CD4-positive, alpha-beta T cell (primary cell): ENCODE measurements around the gene LRRIQ1. TPM values are rescaled to one million over a fixed set of nuclear protein-coding genes. Genes with fewer than 3 reads are reported as not detected.

Experiments
- ATAC-seq: fragments of 200-7000 bp; cut with Tn5 transposase; one replicate; pipeline ENCODE4 v1.10.0; 2022; ENCODE audit warnings: mild to moderate bottlenecking; ENCODE audit not compliant: poor library complexity
- CTCF ChIA-PET: fragments of 350-600 bp; sonication (Branson Sonifier 250); formaldehyde crosslinking; loops from one replicate; lab custom pipeline; 2021; ENCODE audit warnings: antibody characterized with exemption, inconsistent platforms; lab: Charles Lee
- POLR2A ChIA-PET: fragments of 350-600 bp; sonication (Branson Sonifier 250); formaldehyde crosslinking; loops from one replicate; lab custom pipeline; 2021; ENCODE audit warnings: antibody characterized with exemption, inconsistent platforms; lab: Charles Lee
- DNase-seq, 14 experiments: peaks; one replicate each; pipeline ENCODE4 v3.0.0-alpha.2; 2013 to 2020; ENCODE audit warnings: mixed read lengths in 2 of 14
- H3K27ac ChIP-seq, 2 donors: one replicate each; pipeline versions ENCODE4 v1.5.1 to v1.7.0; 2013; ENCODE audit warnings: low read length in 2 of 2, low read depth in 1 of 2, mild to moderate bottlenecking in 1 of 2
- H3K27me3 ChIP-seq, 2 experiments: 1 replicate in 1 of 2; 2 replicates in 1 of 2; pipeline versions ENCODE4 v1.6.1 to v1.7.0; 2013; ENCODE audit warnings: low read length in 2 of 2, control low read depth in 1 of 2, mild to moderate bottlenecking in 1 of 2, moderate library complexity in 1 of 2; ENCODE audit not compliant: insufficient read depth in 2 of 2, control insufficient read depth in 1 of 2
- H3K36me3 ChIP-seq: one replicate; pipeline ENCODE4 v1.6.1; 2013; ENCODE audit warnings: low read length, control low read depth; ENCODE audit not compliant: insufficient read depth
- H3K4me1 ChIP-seq: one replicate; pipeline ENCODE4 v1.6.1; 2013; ENCODE audit warnings: low read length, control low read depth; ENCODE audit not compliant: insufficient read depth
- H3K4me3 ChIP-seq: one replicate; pipeline ENCODE4 v1.5.1; 2013; ENCODE audit warnings: mild to moderate bottlenecking, low read length, moderate library complexity
- H3K9me3 ChIP-seq, 2 experiments: 1 replicate in 1 of 2; 2 replicates in 1 of 2; pipeline versions ENCODE4 v1.6.1 to v1.7.0; 2013; ENCODE audit warnings: low read length in 2 of 2, mild to moderate bottlenecking in 2 of 2, control low read depth in 1 of 2, moderate library complexity in 1 of 2; ENCODE audit not compliant: control insufficient read depth in 1 of 2, insufficient read depth in 1 of 2
- H3K27ac Mint-ChIP-seq: one replicate; pipeline ENCODE4 v1.8.0; 2020; ENCODE audit warnings: mixed read lengths
- H3K27me3 Mint-ChIP-seq: one replicate; pipeline ENCODE4 v1.8.0; 2021; ENCODE audit warnings: mixed read lengths
- H3K36me3 Mint-ChIP-seq: one replicate; pipeline ENCODE4 v1.8.0; 2021; ENCODE audit warnings: low read depth, mixed read lengths
- H3K4me1 Mint-ChIP-seq: one replicate; pipeline ENCODE4 v1.8.0; 2021; ENCODE audit warnings: low read depth, mixed read lengths
- H3K4me3 Mint-ChIP-seq: one replicate; pipeline ENCODE4 v1.8.0; 2020; ENCODE audit warnings: mild to moderate bottlenecking, mixed read lengths
- H3K9me3 Mint-ChIP-seq: one replicate; pipeline ENCODE4 v1.8.0; 2020; ENCODE audit warnings: mixed read lengths
- intact Hi-C, 2 experiments: fragments of 100-400 bp; cut with DNase I in 1 of 2; cut with micrococcal nuclease in 1 of 2; formaldehyde crosslinking; loops; one replicate each; pipeline versions ENCODE4 v1.15.1 to v1.9.0; 2023 to 2025; cut with DNase I, micrococcal nuclease
- total RNA-seq, 174 experiments: library from RNA in 2 of 174; stranded (reverse) in 2 of 174; gene quantifications; one replicate each; pipeline ENCODE4 v1.2.3 and lab custom pipeline; 2021 to 2026
- TF ChIP-seq, protein P1 (sequence below): fragments of 200-600 bp; IDR thresholded peaks from one replicate; pipeline ENCODE4 v1.8.0; 2022; ENCODE audit warnings: antibody characterized with exemption, mild to moderate bottlenecking

Gene LRRIQ1
- total RNA-seq, 2 experiments from 2014 or later: not detected

GRCh38 chr12:85280165-85280983, 244.2 kb downstream of the LRRIQ1 start, which contains the start of gene ALX1:
Gene ALX1, plus strand, starts transcription at chr12:85280220. Its CDS starts 42 bp downstream, at chr12:85280262.
- Histone ChIP-seq H3K27me3 (peaks cover 28 to 49% of the 10 kb centered on the region in 2 experiments), H3K27ac (no peak within 1 kb of the TSS), H3K4me1 (peaks cover 3% of the 10 kb centered on the region), H3K4me3 (no peak within 1 kb of the TSS), H3K36me3 (no peaks in the 10 kb centered on the region), H3K9me3 (peaks cover 0 to 31% of the 10 kb centered on the region in 2 experiments)
- TF ChIP-seq, protein P1, sequence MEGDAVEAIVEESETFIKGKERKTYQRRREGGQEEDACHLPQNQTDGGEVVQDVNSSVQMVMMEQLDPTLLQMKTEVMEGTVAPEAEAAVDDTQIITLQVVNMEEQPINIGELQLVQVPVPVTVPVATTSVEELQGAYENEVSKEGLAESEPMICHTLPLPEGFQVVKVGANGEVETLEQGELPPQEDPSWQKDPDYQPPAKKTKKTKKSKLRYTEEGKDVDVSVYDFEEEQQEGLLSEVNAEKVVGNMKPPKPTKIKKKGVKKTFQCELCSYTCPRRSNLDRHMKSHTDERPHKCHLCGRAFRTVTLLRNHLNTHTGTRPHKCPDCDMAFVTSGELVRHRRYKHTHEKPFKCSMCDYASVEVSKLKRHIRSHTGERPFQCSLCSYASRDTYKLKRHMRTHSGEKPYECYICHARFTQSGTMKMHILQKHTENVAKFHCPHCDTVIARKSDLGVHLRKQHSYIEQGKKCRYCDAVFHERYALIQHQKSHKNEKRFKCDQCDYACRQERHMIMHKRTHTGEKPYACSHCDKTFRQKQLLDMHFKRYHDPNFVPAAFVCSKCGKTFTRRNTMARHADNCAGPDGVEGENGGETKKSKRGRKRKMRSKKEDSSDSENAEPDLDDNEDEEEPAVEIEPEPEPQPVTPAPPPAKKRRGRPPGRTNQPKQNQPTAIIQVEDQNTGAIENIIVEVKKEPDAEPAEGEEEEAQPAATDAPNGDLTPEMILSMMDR: no peak
- no peaks in the 10 kb centered on the region for H3K36me3 Mint-ChIP-seq
- no peaks in the 10 kb centered on the region for H3K4me1 Mint-ChIP-seq
- H3K4me3 Mint-ChIP-seq: no peak within 1 kb of the TSS
- POLR2A ChIA-PET: no interaction called here
- no peak within 1 kb of the TSS for H3K27ac Mint-ChIP-seq
- CTCF ChIA-PET: no interaction called here
- no peak for ATAC-seq
- intact Hi-C loops: no loop called here
- peaks cover 2% of the 10 kb centered on the region for H3K9me3 Mint-ChIP-seq
- H3K27me3 Mint-ChIP-seq: peaks cover 78% of the 10 kb centered on the region
- DNase-seq: no peak

DNA sequence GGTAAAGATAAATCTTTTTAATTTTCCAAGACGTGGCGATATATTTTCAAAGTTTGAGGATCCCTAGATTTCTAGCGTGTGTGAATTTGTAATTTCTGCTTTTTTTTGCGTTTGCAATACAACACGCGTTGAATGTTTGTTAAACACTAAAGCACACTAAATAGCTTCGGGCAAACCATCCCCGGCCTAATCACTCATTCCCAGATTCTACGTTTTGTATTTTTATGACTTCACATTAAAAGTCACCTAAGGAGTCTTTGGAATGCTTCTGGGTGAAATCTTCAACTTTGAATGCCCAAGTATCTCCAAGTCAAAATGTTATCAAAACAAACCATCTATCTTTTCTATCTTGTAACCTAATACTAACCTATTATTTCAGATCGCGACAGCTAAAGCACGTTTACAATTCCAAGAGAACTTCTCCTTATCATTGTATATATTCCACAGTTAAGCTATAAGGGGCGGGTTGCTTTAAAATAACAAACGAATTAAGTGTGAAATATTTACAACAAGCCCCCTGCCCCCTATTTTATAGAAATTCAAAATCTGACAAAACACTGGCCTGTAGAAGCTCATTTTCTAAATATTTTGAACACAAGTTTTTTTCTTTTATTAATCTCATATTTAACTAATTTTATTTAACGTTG, 245.0 kb downstream of the LRRIQ1 start:
- DNase-seq (no peak), ATAC-seq (no peak)
- Mint-ChIP-seq H3K27me3 (peaks cover 73% of the 10 kb centered on the region), H3K4me1 (no peaks in the 10 kb centered on the region), H3K36me3 (no peaks in the 10 kb centered on the region), H3K27ac (no peak overlapping the region), H3K4me3 (no peak overlapping the region), H3K9me3 (peaks cover 2% of the 10 kb centered on the region)
- H3K4me3 ChIP-seq: no peak overlapping the region
- H3K36me3 ChIP-seq: no peaks in the 10 kb centered on the region
- TF ChIP-seq, protein P1: no peak
- CTCF ChIA-PET: no interaction called here
- POLR2A ChIA-PET: no interaction called here
- intact Hi-C loops: no loop called here
- peaks cover 0 to 31% of the 10 kb centered on the region in 2 experiments for H3K9me3 ChIP-seq
- peaks cover 3% of the 10 kb centered on the region for H3K4me1 ChIP-seq
- H3K27ac ChIP-seq: no peak overlapping the region
- peaks cover 28 to 47% of the 10 kb centered on the region in 2 experiments for H3K27me3 ChIP-seq

DNA sequence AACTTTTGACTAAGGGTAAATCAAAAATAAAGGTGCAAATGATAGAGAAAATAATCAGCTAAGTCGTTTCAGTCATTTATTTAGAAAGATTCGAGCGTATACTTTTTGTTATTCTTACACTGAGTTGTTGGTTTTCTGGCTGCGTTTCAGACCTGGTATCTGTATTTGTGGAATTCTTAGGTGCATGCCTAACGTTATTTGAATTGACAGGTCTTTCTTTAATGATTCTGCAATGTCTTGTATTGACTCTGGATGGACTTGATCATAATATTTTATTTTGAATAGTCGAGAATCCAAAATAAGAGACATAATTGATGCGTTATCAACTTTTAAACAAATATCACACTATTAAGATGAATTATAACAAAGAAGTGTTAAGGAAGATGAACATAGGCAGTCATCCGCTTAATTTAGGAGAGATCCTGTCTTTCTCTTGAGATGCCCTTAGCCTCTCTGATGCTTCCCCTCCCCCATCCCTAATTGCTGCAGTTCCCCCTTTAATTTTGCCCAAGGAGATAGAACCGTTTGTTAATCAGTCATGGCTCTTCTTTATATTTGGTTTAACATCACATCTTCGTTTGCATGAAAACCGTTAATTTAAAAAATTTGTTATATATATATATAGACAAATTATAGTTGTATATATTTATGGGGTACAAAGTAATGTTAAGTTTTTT, 245.6 kb downstream of the LRRIQ1 start:
- ATAC-seq (no peak), DNase-seq (no peak)
- H3K27ac ChIP-seq: no peak overlapping the region
- peaks cover 66% of the 10 kb centered on the region for H3K27me3 Mint-ChIP-seq
- no peaks in the 10 kb centered on the region for H3K9me3 Mint-ChIP-seq
- no peak overlapping the region for H3K27ac Mint-ChIP-seq
- H3K27me3 ChIP-seq: peaks cover 28 to 46% of the 10 kb centered on the region in 2 experiments
- ChIA-PET CTCF (no interaction called here), POLR2A (no interaction called here)
- no peaks in the 10 kb centered on the region for H3K4me1 Mint-ChIP-seq
- no peak overlapping the region for H3K4me3 ChIP-seq
- H3K9me3 ChIP-seq: peaks cover 0 to 31% of the 10 kb centered on the region in 2 experiments
- TF ChIP-seq, protein P1: no peak
- H3K4me1 ChIP-seq: peaks cover 3% of the 10 kb centered on the region
- no peaks in the 10 kb centered on the region for H3K36me3 ChIP-seq
- H3K4me3 Mint-ChIP-seq: no peak overlapping the region
- no peaks in the 10 kb centered on the region for H3K36me3 Mint-ChIP-seq
- intact Hi-C loops: no loop called here
